ENCODE data around the gene PUSL1. TPM values are rescaled to one million over a fixed set of nuclear protein-coding genes. Genes with fewer than 3 reads are reported as not detected.

Gene PUSL1
- total and polyA plus RNA-seq, 2 of the 13 experiments (the other 11 are each of a cell fraction or from before 2014, with no cell fraction given), result 8.3 to 22.2 TPM

- TF ChIP-seq, protein P1, sequence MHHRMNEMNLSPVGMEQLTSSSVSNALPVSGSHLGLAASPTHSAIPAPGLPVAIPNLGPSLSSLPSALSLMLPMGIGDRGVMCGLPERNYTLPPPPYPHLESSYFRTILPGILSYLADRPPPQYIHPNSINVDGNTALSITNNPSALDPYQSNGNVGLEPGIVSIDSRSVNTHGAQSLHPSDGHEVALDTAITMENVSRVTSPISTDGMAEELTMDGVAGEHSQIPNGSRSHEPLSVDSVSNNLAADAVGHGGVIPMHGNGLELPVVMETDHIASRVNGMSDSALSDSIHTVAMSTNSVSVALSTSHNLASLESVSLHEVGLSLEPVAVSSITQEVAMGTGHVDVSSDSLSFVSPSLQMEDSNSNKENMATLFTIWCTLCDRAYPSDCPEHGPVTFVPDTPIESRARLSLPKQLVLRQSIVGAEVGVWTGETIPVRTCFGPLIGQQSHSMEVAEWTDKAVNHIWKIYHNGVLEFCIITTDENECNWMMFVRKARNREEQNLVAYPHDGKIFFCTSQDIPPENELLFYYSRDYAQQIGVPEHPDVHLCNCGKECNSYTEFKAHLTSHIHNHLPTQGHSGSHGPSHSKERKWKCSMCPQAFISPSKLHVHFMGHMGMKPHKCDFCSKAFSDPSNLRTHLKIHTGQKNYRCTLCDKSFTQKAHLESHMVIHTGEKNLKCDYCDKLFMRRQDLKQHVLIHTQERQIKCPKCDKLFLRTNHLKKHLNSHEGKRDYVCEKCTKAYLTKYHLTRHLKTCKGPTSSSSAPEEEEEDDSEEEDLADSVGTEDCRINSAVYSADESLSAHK (CRISPR knock-in tag; IDR thresholded peaks at IDR 0.05; ENCODE audit: borderline replicate concordance), result no peak
- peak; percentile 20; the same call in 1 of the 2 replicates for TF ChIP-seq ZNF142 (CRISPR knock-in tag; IDR thresholded peaks at IDR 0.05)
- TF ChIP-seq ZNF205 (CRISPR knock-in tag; IDR thresholded peaks at IDR 0.05), result no peak
- no peak for TF ChIP-seq SRY (CRISPR knock-in tag; IDR thresholded peaks at IDR 0.05)
- TF ChIP-seq AHDC1 (CRISPR knock-in tag; IDR thresholded peaks at IDR 0.05; ENCODE audit: borderline replicate concordance), result 0 out of 2 replicates have a peak, but pooled peaks have one; percentile 45
- TF ChIP-seq REST (IDR thresholded peaks at IDR 0.05; ENCODE audit: borderline replicate concordance in 1 of 2, low read depth in 1 of 2, low read length in 2 of 2), result no peak
- no peak for TF ChIP-seq SOX13 (IDR thresholded peaks at IDR 0.05)
- TF ChIP-seq SOX13 (CRISPR knock-in tag; conservative IDR thresholded peaks at IDR 0.05 in 1 of 2, IDR thresholded peaks at IDR 0.05 in 1 of 2), result peak in 1 of 2 experiments; percentile 38; a peak in 1 of 4 replicates
- TF ChIP-seq RELA (CRISPR knock-in tag; IDR thresholded peaks at IDR 0.05), result no peak
Observed at GRCh38 chr1:1347663-1348419, 39.4 kb downstream of the PUSL1 start (continued).

Data from HepG2 (cell line).